T-cell (primary cell): Measurements from ENCODE around the gene SNAP47. TPM values are rescaled to one million over a fixed set of nuclear protein-coding genes. Genes with fewer than 3 reads are reported as not detected.
A peak's percentile ranks its signal among the peaks of the same experiment; 100 is the strongest.

Experiments used
- ATAC-seq, 4 experiments: fragments of 200-7000 bp in 3 of 4; fragments of 150-1000 bp in 1 of 4; cut with Tn5 transposase; replicated peaks in 1 of 4; 1 replicate in 3 of 4; 2 replicates in 1 of 4; pipeline ENCODE4 v1.10.0; 2021; ENCODE audit warnings: moderate library complexity in 3 of 4, mild to moderate bottlenecking in 2 of 4, moderate number of reproducible peaks in 1 of 4
- CTCF ChIA-PET, 2 donors: fragments of 300-600 bp; sonication (Branson Sonifier 250); formaldehyde crosslinking; loops; one replicate each; lab custom pipeline; 2022; ENCODE audit warnings: antibody characterized with exemption in 2 of 2; lab: Charles Lee
- POLR2A ChIA-PET, 2 donors: fragments of 300-600 bp; sonication (Branson Sonifier 250); formaldehyde crosslinking; loops; one replicate each; lab custom pipeline; 2022; ENCODE audit warnings: antibody characterized with exemption in 2 of 2; lab: Charles Lee
- DNase-seq, 35 experiments: peaks; one replicate each; pipeline versions ENCODE4 v3.0.0 to v3.0.0-alpha.2; 2013 to 2023
- H3K27ac ChIP-seq: one replicate; pipeline ENCODE4 v1.5.1; 2013; ENCODE audit warnings: low read length
- H3K27me3 ChIP-seq, 2 experiments: replicated peaks in 1 of 2; 1 replicate in 1 of 2; 2 replicates in 1 of 2; pipeline versions ENCODE4 v1.6.1 to v1.7.0; 2013; ENCODE audit warnings: low read length in 1 of 2, mixed read lengths in 1 of 2; ENCODE audit not compliant: control insufficient read depth in 2 of 2, insufficient read depth in 2 of 2; ENCODE audit errors: extremely low read depth in 1 of 2
- H3K36me3 ChIP-seq, 2 donors: 1 replicate in 1 of 2; 2 replicates in 1 of 2; pipeline versions ENCODE4 v1.6.1 to v1.7.0; 2013; ENCODE audit warnings: low read length in 1 of 2; ENCODE audit not compliant: control insufficient read depth in 2 of 2, insufficient read depth in 1 of 2; ENCODE audit errors: extremely low read depth in 1 of 2
- H3K4me1 ChIP-seq, 2 experiments: 1 replicate in 1 of 2; 2 replicates in 1 of 2; pipeline versions ENCODE4 v1.6.1 to v1.7.0; 2013; ENCODE audit warnings: low read length in 2 of 2, mixed read lengths in 1 of 2; ENCODE audit not compliant: insufficient read depth in 2 of 2, control insufficient read depth in 1 of 2; ENCODE audit errors: extremely low read depth in 1 of 2
- H3K4me3 ChIP-seq, 2 donors: 1 replicate in 1 of 2; 2 replicates in 1 of 2; pipeline versions ENCODE4 v1.5.1 to v1.7.0; 2013; ENCODE audit warnings: mild to moderate bottlenecking in 2 of 2, low read length in 1 of 2, moderate library complexity in 1 of 2; ENCODE audit not compliant: control insufficient read depth in 1 of 2; ENCODE audit errors: extremely low read depth in 1 of 2
- H3K9me3 ChIP-seq: 2 replicates; pipeline ENCODE4 v1.7.0; 2013
- H3K27ac Mint-ChIP-seq, 2 donors: one replicate each; pipeline ENCODE4 v1.8.0; 2020 to 2021; ENCODE audit warnings: mild to moderate bottlenecking in 2 of 2, mixed read lengths in 2 of 2
- H3K27me3 Mint-ChIP-seq, 2 donors: one replicate each; pipeline ENCODE4 v1.8.0; 2021 to 2022; ENCODE audit warnings: mixed read lengths in 2 of 2
- H3K36me3 Mint-ChIP-seq: one replicate; pipeline ENCODE4 v1.8.0; 2021; ENCODE audit warnings: mixed read lengths
- H3K4me1 Mint-ChIP-seq, 3 donors: one replicate each; pipeline ENCODE4 v1.8.0; 2020 to 2022; ENCODE audit warnings: mixed read lengths in 3 of 3, mild to moderate bottlenecking in 1 of 3
- H3K4me3 Mint-ChIP-seq, 3 donors: one replicate each; pipeline ENCODE4 v1.8.0; 2020 to 2022; ENCODE audit warnings: mild to moderate bottlenecking in 3 of 3, mixed read lengths in 3 of 3, moderate library complexity in 3 of 3
- H3K9me3 Mint-ChIP-seq, 3 donors: one replicate each; pipeline ENCODE4 v1.8.0; 2020 to 2022; ENCODE audit warnings: mixed read lengths in 3 of 3
- WGBS: methylation state at CpG from one replicate; pipeline ENCODE4 v1.1.5; 2013; ENCODE audit warnings: missing lambda C conversion rate; ENCODE audit not compliant: insufficient coverage; 5-methylcytosine and 5-hydroxymethylcytosine counted together
- total RNA-seq, 35 experiments: library from RNA in 6 of 35; stranded (reverse) in 6 of 35; fragments of 120-200 nt in 1 of 35; gene quantifications; one replicate each; pipeline versions ENCODE4 v1.2.1 to v1.2.4 and lab custom pipeline; 2013 to 2026

The SNAP47 gene
- total RNA-seq, 5 donors from 2014 or later (not counting 1 experiment from before 2014, with no cell fraction given) = 20.1 to 35.6 (median 30.7) TPM

GRCh38 chr1:227791425-227792143, 56.3 kb downstream of the SNAP47 start:
- Histone ChIP-seq H3K4me1 (peaks cover 2 to 26% of the 10 kb centered on the region in 2 experiments), H3K27ac (no peak overlapping the region), H3K4me3 (no peak overlapping the region), H3K27me3 (peaks cover 0 to 29% of the 10 kb centered on the region in 2 experiments), H3K36me3 (no peaks in the 10 kb centered on the region), H3K9me3 (no peaks in the 10 kb centered on the region)
- CTCF ChIA-PET = interaction anchor here in 1 of 2 donors (0.5 kb wide), 1 partner anchor 55 kb away, joined by 4 read pairs; no protein-coding TSS in a partner anchor
- no peak for DNase-seq
- Mint-ChIP-seq H3K4me1 (peaks cover 10 to 16% (median 14%) of the 10 kb centered on the region in 3 donors), H3K9me3 (no peaks in the 10 kb centered on the region), H3K27ac (no peak overlapping the region), H3K4me3 (no peak overlapping the region), H3K36me3 (no peaks in the 10 kb centered on the region), H3K27me3 (peaks cover 0 to 2% of the 10 kb centered on the region in 2 donors)
- WGBS = 97% methylated on average over 4 of the region's 6 CpGs
- no peak for ATAC-seq
- POLR2A ChIA-PET = no interaction called here

GRCh38 chr1:227792216-227793078, 57.2 kb downstream of the SNAP47 start:
- Mint-ChIP-seq H3K27me3 (peaks cover 0 to 2% of the 10 kb centered on the region in 2 donors), H3K4me1 (peaks cover 3 to 9% (median 8%) of the 10 kb centered on the region in 3 donors), H3K4me3 (no peak overlapping the region), H3K27ac (no peak overlapping the region), H3K36me3 (no peaks in the 10 kb centered on the region), H3K9me3 (no peaks in the 10 kb centered on the region)
- ATAC-seq (no peak), DNase-seq (peak in 1 of 35 experiments; percentile 24)
- 87% methylated on average over 13 of the region's 19 CpGs for WGBS
- no peaks in the 10 kb centered on the region for H3K36me3 ChIP-seq
- peaks cover 2 to 17% of the 10 kb centered on the region in 2 experiments for H3K4me1 ChIP-seq
- POLR2A ChIA-PET = no interaction called here
- no peak overlapping the region for H3K27ac ChIP-seq
- H3K9me3 ChIP-seq = no peaks in the 10 kb centered on the region
- H3K4me3 ChIP-seq = no peak overlapping the region
- CTCF ChIA-PET = no interaction called here
- H3K27me3 ChIP-seq = peaks cover 0 to 29% of the 10 kb centered on the region in 2 experiments

- H3K27me3 ChIP-seq = peaks cover 0 to 29% of the 10 kb centered on the region in 2 experiments
- Mint-ChIP-seq H3K4me1 (peaks cover 0 to 8% (median 7%) of the 10 kb centered on the region in 3 donors), H3K27me3 (peaks cover 0 to 2% of the 10 kb centered on the region in 2 donors), H3K36me3 (no peaks in the 10 kb centered on the region), H3K4me3 (no peak overlapping the region), H3K9me3 (no peaks in the 10 kb centered on the region), H3K27ac (no peak overlapping the region)
- peaks cover 2 to 14% of the 10 kb centered on the region in 2 experiments for H3K4me1 ChIP-seq
- ATAC-seq = no peak
- H3K36me3 ChIP-seq = no peaks in the 10 kb centered on the region
- CTCF ChIA-PET = no interaction called here
- 77% methylated on average over 7 of the region's 10 CpGs for WGBS
- no peak overlapping the region for H3K27ac ChIP-seq
- no peak overlapping the region for H3K4me3 ChIP-seq
- DNase-seq = no peak
- POLR2A ChIA-PET = no interaction called here
- no peaks in the 10 kb centered on the region for H3K9me3 ChIP-seq
These were observed 58.1 kb downstream of the SNAP47 start for GRCh38 chr1:227793079-227793947.

GRCh38 chr1:227793948-227794816, 58.9 kb downstream of the SNAP47 start:
- Histone ChIP-seq H3K4me3 (no peak overlapping the region), H3K36me3 (no peaks in the 10 kb centered on the region), H3K4me1 (peaks cover 0 to 6% of the 10 kb centered on the region in 2 experiments), H3K9me3 (no peaks in the 10 kb centered on the region), H3K27ac (no peak overlapping the region), H3K27me3 (peaks cover 0 to 29% of the 10 kb centered on the region in 2 experiments)
- DNase-seq (no peak), ATAC-seq (no peak)
- Mint-ChIP-seq H3K4me1 (peaks cover 0 to 4% (median 4%) of the 10 kb centered on the region in 3 donors), H3K4me3 (no peak overlapping the region), H3K27ac (peak overlapping the region in 1 of 2 donors; percentile 49), H3K27me3 (peaks cover 0 to 2% of the 10 kb centered on the region in 2 donors), H3K36me3 (no peaks in the 10 kb centered on the region), H3K9me3 (no peaks in the 10 kb centered on the region)
- WGBS = 90% methylated on average over 10 of the region's 12 CpGs
- CTCF ChIA-PET = interaction anchor here in 1 of 2 donors (1.0 kb wide), 1 partner anchor 25 kb away, joined by 3 read pairs; no protein-coding TSS in a partner anchor
- POLR2A ChIA-PET = no interaction called here

- POLR2A ChIA-PET = interaction anchor here in 1 of 2 donors (0.6 kb wide), 1 partner anchor 13 kb away, joined by 6 read pairs; no protein-coding TSS in a partner anchor
- DNase-seq = no peak
- H3K4me1 Mint-ChIP-seq = peaks cover 0 to 1% (median 0%) of the 10 kb centered on the region in 3 donors
These were observed 59.6 kb downstream of the SNAP47 start for GRCh38 chr1:227794817-227795192.

More at GRCh38 chr1:227794817-227795192, 59.6 kb downstream of the SNAP47 start:
- ATAC-seq = no peak
- Histone ChIP-seq H3K27ac (no peak overlapping the region), H3K27me3 (peaks cover 0 to 29% of the 10 kb centered on the region in 2 experiments), H3K36me3 (no peaks in the 10 kb centered on the region), H3K9me3 (no peaks in the 10 kb centered on the region), H3K4me1 (no peaks in the 10 kb centered on the region), H3K4me3 (no peak overlapping the region)
- no peaks in the 10 kb centered on the region for H3K36me3 Mint-ChIP-seq
- peaks cover 1 to 2% of the 10 kb centered on the region in 2 donors for H3K27me3 Mint-ChIP-seq
- H3K9me3 Mint-ChIP-seq = no peaks in the 10 kb centered on the region
- no peak overlapping the region for H3K27ac Mint-ChIP-seq
- WGBS = 82% methylated on average over 10 of the region's 11 CpGs
- H3K4me3 Mint-ChIP-seq = no peak overlapping the region
- CTCF ChIA-PET = interaction anchor here in 1 of 2 donors (1.0 kb wide), 1 partner anchor 25 kb away, joined by 3 read pairs; no protein-coding TSS in a partner anchor
